ACHN (cell line): ENCODE measurements around the gene GHRHR.

Source experiments
- DNase-seq: peaks from one replicate; pipeline ENCODE4 v3.0.0-alpha.2; 2015
- in situ Hi-C: cut with HindIII; loops from 2 replicates; pipeline ENCODE4 v1.10.0; 2017; ENCODE audit warnings: low sequenced_read_pairs, low pct_ligation_motif_present, low pct_unique_long_range_greater_than_20kb

Gene GHRHR

DNA sequence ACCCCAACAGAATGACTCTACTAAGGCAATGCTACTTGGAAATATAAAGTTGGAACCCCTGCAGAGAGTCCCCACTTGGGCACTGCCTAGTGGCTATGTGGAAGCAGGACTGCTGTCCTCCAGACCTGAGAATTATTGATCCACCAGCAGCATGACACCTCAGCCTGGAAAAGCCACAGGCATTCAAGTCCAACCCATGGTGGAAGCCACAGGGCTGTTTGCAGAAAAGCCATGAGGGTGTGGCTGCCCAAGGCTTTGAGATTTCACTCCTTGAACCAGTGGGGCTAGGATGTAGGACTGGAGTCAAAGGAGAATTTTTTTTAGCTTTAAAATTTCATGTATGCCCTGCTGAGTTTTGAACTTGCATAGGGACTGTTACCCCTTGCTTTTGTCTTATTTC lies 13.6 kb upstream of the GHRHR start:
- no peak for DNase-seq
- in situ Hi-C loops = no loop called here

DNA sequence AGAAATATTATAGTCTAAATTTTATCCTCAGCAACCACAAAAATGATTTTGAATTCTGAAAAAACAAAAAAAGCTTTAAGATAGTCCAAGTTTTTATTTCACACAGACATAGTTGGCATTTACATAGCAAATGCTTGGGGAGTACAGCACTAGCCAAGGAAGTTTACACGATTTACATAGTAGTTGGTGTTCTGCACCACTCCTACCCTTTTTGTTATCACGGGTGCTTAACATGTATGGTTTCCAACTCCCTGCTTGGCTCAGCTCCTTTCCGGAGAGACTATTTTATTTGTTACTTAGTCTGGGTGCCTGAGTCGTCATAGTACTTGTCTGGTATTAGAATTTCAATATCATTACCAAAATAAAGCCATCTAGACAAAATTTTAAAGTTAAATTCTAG lies 8.8 kb upstream of the GHRHR start:
- in situ Hi-C loops = no loop called here
- DNase-seq = no peak

DNA sequence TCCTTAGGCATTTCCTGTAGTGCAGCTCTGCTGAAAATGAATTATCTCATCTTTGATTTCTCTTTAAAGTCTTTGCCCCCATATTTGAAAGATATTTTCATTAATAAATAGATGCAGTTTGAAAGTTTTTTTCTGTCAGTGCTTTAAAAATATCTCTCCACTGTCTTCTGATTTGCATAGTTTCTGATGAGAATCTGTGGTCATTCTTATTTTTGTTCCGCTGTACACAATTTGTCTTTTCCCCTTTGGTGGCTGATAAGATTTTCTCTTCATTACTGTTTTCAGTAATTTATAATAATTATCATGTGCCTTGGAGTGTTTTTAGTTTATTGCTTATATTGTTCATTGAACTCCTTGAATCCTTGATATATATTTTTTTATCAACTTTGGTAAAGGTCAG lies 7.0 kb upstream of the GHRHR start:
- in situ Hi-C loops = no loop called here

GRCh38 chr7:30965372-30965771 lies 1.6 kb downstream of the GHRHR start:
- DNase-seq = no peak
- in situ Hi-C loops = no loop called here

More for the DNA sequence above, 7.0 kb upstream of the GHRHR start:
- DNase-seq = no peak

DNA sequence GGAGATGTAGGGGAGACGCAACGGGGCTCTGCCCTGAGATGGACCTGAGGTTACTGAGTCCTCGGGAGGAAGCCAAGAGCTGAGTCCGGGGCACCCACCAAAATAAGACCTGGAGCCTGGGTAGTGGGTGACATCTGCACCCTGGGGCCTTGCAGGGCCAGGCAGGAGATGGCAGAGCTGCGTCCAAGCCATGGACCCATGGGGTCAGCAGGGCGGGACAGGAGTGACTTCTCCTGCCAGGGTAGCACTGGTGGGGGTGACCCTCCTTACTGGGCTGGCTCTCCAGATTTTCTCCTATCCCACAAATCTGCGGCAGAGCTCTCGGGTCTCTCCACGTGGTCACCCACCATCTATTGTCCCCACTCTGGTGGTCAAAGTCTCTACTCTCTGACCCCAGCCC lies 2.1 kb downstream of the GHRHR start:
- in situ Hi-C loops = no loop called here
- DNase-seq = no peak

- in situ Hi-C loops = no loop called here
- DNase-seq = no peak
Measured at GRCh38 chr7:30968294-30968693, 4.5 kb downstream of the GHRHR start.

GRCh38 chr7:30968747-30969603 lies 5.2 kb downstream of the GHRHR start:
- in situ Hi-C loops = no loop called here
- DNase-seq = no peak

GRCh38 chr7:30969604-30969970 lies 5.8 kb downstream of the GHRHR start:
- no peak for DNase-seq
- in situ Hi-C loops = no loop called here

- in situ Hi-C loops = no loop called here
Measured at GRCh38 chr7:30970074-30970473, 6.3 kb downstream of the GHRHR start.

GRCh38 chr7:30970594-30971094 lies 6.9 kb downstream of the GHRHR start:
- in situ Hi-C loops = no loop called here
- DNase-seq = no peak

More at GRCh38 chr7:30970074-30970473, 6.3 kb downstream of the GHRHR start:
- DNase-seq = no peak

- in situ Hi-C loops = no loop called here
- DNase-seq = no peak
Measured at GRCh38 chr7:30971440-30971839, 7.7 kb downstream of the GHRHR start.

DNA sequence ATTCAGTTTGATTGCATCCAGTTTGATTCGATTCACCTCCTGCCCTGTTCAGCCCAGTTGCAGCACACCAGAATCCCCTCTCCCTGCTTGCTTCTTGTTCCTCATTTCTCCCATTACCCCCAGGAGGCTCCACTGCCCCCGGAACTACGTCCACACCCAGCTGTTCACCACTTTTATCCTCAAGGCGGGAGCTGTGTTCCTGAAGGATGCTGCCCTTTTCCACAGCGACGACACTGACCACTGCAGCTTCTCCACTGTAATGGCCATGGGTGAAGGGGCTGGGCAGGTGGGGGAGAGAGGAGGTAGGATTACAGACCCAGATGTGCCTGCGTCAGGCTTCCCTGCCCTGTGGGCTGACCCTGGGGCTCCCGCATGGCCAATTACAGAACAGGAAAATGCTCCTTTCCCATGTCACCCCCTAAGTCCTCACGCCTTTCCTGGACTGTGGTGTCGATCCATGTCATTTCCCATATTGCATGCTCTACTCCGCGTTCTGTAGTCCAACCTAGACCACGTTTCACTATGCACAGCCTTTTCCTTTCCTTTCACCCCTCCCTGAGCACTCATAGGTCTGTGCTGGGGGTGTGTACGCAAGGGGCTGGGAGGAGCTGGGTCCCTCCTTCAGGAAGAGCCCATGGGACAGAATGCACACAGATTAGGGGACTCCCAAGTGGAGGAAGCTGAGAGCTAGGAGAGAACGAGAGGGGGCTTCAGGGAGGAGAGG lies 8.2 kb downstream of the GHRHR start:
- in situ Hi-C loops = no loop called here
- DNase-seq = no peak

- DNase-seq = no peak
- in situ Hi-C loops = no loop called here
Measured at GRCh38 chr7:30973292-30973691, 9.5 kb downstream of the GHRHR start.

- no peak for DNase-seq
- in situ Hi-C loops = no loop called here
Measured at GRCh38 chr7:30973791-30974604, 10.2 kb downstream of the GHRHR start.

- DNase-seq = peak; percentile 75
Measured at GRCh38 chr7:30974605-30975255, 11.0 kb downstream of the GHRHR start.

DNA sequence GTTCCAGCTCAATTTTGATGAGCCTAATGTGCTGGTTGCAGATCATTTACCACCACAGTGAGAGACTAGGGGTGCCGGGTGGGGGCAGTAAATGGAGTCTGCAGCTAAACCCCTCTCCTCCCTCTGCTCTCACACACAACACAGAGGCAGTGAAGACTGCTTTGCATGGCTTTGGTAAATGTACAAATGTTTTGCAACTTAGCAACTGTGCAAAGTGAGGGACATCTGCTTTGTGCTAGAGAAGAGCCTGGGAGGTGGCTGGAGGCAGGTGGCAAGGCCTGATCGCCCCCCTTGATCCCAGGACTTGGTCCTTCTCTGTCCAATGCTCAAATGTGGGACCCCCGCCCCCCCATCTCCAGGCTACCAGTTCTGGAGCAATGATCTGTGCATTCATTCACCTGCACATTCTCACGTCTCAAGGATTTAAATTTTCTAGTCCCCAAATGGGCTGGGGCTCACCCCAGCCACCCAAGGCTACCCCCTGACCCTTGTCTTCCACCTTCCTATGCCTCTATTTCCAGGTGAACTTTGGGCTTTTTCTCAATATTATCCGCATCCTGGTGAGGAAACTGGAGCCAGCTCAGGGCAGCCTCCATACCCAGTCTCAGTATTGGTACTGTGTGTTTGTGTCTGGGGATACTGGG lies 11.6 kb downstream of the GHRHR start:
- DNase-seq = no peak
- in situ Hi-C loops = loop anchor here (25.0 kb wide), 1 partner anchor 137 kb away; no protein-coding TSS in a partner anchor

More at GRCh38 chr7:30974605-30975255, 11.0 kb downstream of the GHRHR start:
- in situ Hi-C loops = loop anchor here (25.0 kb wide), 1 partner anchor 138 kb away; no protein-coding TSS in a partner anchor

DNA sequence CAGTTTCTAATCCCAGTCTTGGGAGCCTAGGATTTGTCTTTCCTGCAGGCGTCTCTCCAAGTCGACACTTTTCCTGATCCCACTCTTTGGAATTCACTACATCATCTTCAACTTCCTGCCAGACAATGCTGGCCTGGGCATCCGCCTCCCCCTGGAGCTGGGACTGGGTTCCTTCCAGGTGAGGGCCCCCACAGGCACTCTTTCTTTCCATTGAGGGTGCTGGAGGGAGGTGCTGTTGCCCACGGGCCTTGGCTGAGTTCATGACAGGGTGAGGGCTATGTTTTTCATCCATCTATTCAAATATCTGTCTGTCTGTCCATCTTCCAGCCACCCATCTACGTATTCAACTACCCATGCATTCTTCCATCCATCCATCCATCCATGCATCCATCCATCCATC lies 12.6 kb downstream of the GHRHR start:
- no peak for DNase-seq
- in situ Hi-C loops = loop anchor here (25.0 kb wide), 1 partner anchor 136 kb away; no protein-coding TSS in a partner anchor

DNA sequence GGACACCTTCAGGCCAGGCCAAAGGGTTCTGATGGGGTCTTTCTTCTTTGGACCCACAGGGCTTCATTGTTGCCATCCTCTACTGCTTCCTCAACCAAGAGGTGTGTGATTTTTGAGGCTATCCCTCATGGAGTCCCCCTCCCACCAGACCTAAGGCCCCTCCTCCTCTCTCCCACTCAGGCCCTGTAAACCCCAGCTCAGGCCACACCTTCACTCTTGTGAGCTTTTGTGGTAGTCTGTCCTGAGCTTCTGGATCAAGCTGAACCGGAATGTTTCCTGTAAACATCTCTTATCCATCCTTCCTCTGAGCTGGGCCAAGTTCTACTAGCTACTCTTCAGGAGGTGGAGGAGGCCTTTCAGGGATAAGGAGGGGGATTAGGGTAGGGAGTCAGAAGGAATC lies 13.5 kb downstream of the GHRHR start:
- no peak for DNase-seq
- in situ Hi-C loops = loop anchor here (25.0 kb wide), 1 partner anchor 135 kb away; no protein-coding TSS in a partner anchor
